Measurements from ENCODE around the gene UBAC1.

Gene UBAC1

GRCh38 chr9:136007934-136008692 lies 46.9 kb upstream of the UBAC1 start:
- Histone ChIP-seq H3K27me3 (replicated peaks; ENCODE audit: control insufficient read depth, insufficient read depth, low read length) (no peaks in the 10 kb centered on the region), H3K36me3 (ENCODE audit: control insufficient read depth, insufficient read depth, low read length) (no peaks in the 10 kb centered on the region), H3K4me3 (replicated peaks; ENCODE audit: low read depth, low read length) (no peak overlapping the region)
- DNase-seq (ENCODE audit: extremely low read depth, insufficient read length): no peak
- TF ChIP-seq CTCF (IDR thresholded peaks at IDR 0.05; ENCODE audit: insufficient read depth, low read length, poor library complexity, severe bottlenecking): no peak

GRCh38 chr9:136007276-136007933 lies 46.2 kb upstream of the UBAC1 start:
- H3K27me3 ChIP-seq (replicated peaks; ENCODE audit: control insufficient read depth, insufficient read depth, low read length): no peaks in the 10 kb centered on the region
- no peak overlapping the region for H3K4me3 ChIP-seq (replicated peaks; ENCODE audit: low read depth, low read length)
- no peak for TF ChIP-seq CTCF (IDR thresholded peaks at IDR 0.05; ENCODE audit: insufficient read depth, low read length, poor library complexity, severe bottlenecking)
- DNase-seq (ENCODE audit: extremely low read depth, insufficient read length): no peak
- no peaks in the 10 kb centered on the region for H3K36me3 ChIP-seq (ENCODE audit: control insufficient read depth, insufficient read depth, low read length)

GRCh38 chr9:136006169-136006568 lies 45.0 kb upstream of the UBAC1 start:
- H3K4me3 ChIP-seq (replicated peaks; ENCODE audit: low read depth, low read length): no peak overlapping the region
- TF ChIP-seq CTCF (IDR thresholded peaks at IDR 0.05; ENCODE audit: insufficient read depth, low read length, poor library complexity, severe bottlenecking): no peak
- no peaks in the 10 kb centered on the region for H3K36me3 ChIP-seq (ENCODE audit: control insufficient read depth, insufficient read depth, low read length)
- H3K27me3 ChIP-seq (replicated peaks; ENCODE audit: control insufficient read depth, insufficient read depth, low read length): no peaks in the 10 kb centered on the region
- no peak for DNase-seq (ENCODE audit: extremely low read depth, insufficient read length)

- H3K4me3 ChIP-seq (replicated peaks; ENCODE audit: low read depth, low read length): no peak overlapping the region
- no peak for TF ChIP-seq CTCF (IDR thresholded peaks at IDR 0.05; ENCODE audit: insufficient read depth, low read length, poor library complexity, severe bottlenecking)
- no peak for DNase-seq (ENCODE audit: extremely low read depth, insufficient read length)
Measured at GRCh38 chr9:136004712-136005111, 43.5 kb upstream of the UBAC1 start.

GRCh38 chr9:136004219-136004618 lies 43.0 kb upstream of the UBAC1 start:
- no peaks in the 10 kb centered on the region for H3K27me3 ChIP-seq (replicated peaks; ENCODE audit: control insufficient read depth, insufficient read depth, low read length)
- H3K4me3 ChIP-seq (replicated peaks; ENCODE audit: low read depth, low read length): no peak overlapping the region
- TF ChIP-seq CTCF (IDR thresholded peaks at IDR 0.05; ENCODE audit: insufficient read depth, low read length, poor library complexity, severe bottlenecking): no peak
- no peak for DNase-seq (ENCODE audit: extremely low read depth, insufficient read length)
- H3K36me3 ChIP-seq (ENCODE audit: control insufficient read depth, insufficient read depth, low read length): no peaks in the 10 kb centered on the region

More at GRCh38 chr9:136004712-136005111, 43.5 kb upstream of the UBAC1 start:
- Histone ChIP-seq H3K36me3 (ENCODE audit: control insufficient read depth, insufficient read depth, low read length) (no peaks in the 10 kb centered on the region), H3K27me3 (replicated peaks; ENCODE audit: control insufficient read depth, insufficient read depth, low read length) (no peaks in the 10 kb centered on the region)

Data from GM06990 (cell line).